GM19324 (cell line): ENCODE measurements around the gene WRAP73.
A peak's percentile ranks its signal among the peaks of the same experiment; 100 is the strongest.

Experiments
- ATAC-seq: cut with Tn5 transposase; IDR thresholded peaks from one replicate; pipeline ENCODE4 v1.9.1; 2021; ENCODE audit warnings: mild to moderate bottlenecking, moderate library complexity; ENCODE audit not compliant: unreplicated experiment, low FRiP score

The WRAP73 gene

DNA sequence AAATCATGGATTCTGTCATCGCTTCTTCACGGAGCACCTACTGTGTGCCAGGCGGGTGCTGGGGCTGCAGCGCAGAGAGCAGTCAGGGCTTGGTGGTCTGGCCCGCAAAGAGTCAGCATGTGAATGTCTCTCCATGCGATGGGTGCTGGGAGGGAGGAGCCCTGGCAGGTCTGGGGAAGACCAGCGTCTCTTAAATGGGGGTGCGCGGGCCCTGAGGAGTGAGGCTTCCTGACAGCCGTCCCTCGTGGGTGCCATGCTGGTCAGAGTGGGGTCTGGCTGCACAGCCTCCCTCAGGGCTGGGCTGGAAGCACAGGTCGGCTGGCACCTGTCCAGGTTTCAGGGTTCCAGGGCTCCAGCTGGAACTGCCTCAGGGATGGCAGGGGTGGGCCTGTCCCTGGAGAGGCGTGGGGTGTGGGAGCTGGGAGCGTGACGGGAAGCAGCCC, 20.9 kb upstream of the WRAP73 start:
- no peak for ATAC-seq

DNA sequence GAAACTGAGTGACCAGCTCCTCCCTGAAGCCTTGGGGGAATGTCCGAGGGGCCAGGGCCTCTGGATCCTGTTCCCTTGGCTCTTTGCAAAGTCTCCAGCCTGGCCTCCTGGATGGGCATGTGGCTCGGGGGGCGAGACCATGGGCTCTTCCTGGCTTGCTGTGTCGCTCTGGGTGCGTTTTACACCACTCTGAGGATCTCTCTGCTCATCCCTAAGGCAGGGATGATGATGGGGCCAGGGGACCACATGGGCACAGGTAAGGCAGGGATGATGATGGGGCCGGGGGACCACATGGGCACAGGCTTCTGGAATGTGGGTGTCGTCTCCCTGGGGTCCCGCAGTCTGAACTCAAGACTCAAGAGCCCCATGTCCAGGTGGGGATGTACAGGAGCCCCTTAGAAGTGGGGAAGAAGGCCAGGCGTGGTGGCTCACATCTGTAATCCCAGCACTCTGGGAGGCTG, 20.1 kb upstream of the WRAP73 start:
- ATAC-seq = no peak

DNA sequence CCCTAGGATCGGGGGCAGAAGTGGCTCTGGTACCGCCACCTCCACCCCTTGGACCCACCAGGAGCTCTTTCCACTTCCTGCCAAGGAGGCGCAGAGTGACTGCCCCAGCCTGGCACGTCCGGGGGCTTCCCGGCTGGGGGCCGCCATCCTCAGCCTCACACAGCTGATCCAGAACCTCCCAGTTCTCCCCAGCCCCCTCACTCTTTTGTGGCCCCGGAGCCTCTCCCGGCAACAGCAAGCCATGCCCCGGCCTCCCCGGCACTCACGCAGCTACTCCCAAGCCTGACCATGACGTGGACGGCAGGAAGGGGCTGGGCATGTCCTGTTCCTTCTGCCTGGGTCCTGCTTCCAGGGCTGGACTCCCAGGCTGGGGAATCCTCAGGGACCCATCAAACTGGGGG, 19.5 kb upstream of the WRAP73 start:
- no peak for ATAC-seq

DNA sequence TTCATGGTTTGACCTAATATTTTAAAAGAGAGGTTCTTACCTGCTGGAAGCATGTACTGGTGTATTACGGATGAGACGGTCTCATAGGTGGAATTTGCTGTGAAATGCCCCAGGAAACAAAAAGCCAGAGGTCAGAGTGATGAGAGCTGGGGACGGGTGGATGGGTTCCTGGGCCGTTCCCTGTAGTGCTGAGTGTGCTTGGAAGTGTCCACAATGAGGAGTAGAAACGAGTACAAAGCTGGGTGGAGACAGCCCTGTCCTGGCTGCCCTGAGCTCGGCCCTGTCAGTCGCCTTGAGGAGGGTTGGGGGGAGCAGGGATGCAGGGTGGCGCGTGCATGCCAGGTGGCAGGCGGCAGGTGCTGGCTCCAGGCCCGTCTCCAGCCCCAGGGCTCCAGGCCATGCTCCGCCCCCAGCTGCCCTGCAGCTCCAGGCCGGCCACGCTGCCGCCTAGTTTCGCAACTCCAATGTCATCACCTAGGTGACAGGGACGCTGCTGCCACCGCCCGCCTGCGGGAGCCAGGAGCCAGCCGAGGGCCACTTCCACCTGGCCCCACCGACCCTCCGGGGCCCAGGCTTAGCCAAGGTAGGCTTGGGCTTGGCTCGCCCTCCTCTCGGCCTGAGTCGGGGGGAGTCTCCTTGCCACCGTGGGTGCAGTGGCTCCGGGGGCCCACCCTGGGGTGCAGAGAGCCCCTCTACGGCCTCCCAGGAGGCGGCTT, 18.8 kb upstream of the WRAP73 start:
- no peak for ATAC-seq

DNA sequence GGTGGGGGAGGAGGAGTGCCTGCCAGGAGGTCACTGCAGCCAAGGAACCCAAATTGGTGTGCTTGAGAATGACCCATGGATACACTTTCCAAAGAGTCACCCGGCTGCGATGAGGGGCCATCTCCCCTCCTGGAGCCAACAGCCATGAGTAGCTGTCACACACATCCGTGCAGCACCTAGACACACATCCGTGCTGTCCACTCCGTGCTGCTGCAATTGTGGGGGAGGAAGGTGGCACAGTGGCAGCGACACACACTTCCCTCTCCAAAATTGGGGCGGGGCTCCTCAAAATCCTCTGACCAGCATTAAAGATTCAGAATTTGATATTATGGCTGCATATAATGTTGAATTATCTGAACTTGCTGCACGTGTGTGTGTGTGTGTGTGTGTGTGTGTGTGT, 18.2 kb upstream of the WRAP73 start:
- ATAC-seq = no peak

DNA sequence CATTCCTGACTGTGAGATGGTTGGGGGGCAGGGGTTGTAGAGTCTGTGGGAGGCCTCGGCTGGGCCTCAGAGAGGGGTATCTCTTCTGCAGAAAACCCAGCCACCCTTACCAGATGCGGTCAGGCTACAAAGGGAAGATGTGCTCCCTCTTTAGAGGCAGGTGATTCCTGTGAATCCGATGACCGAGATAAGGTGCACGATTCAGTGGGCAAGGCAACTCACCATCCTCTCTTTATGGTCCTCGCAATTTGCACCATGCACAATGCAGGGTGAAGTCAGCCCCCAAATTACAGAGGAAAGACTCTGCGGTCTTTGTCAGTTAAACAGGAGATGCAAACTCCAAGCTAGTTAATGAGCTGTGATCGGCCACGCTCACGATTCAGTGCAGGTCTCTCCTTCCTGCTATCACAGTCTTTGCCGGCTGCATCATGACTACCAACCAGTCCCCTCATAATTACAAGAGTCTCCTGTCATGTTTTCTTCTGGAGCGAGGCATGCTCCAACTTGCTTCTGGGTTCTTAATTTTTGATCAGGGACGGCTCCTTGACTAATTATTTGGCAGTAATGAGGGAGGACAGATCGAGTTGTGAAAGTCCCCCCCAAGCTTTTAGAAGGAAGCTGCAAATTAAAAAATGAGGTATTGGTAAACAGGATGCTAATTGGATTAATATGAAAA, 14.9 kb upstream of the WRAP73 start:
- ATAC-seq = no peak

DNA sequence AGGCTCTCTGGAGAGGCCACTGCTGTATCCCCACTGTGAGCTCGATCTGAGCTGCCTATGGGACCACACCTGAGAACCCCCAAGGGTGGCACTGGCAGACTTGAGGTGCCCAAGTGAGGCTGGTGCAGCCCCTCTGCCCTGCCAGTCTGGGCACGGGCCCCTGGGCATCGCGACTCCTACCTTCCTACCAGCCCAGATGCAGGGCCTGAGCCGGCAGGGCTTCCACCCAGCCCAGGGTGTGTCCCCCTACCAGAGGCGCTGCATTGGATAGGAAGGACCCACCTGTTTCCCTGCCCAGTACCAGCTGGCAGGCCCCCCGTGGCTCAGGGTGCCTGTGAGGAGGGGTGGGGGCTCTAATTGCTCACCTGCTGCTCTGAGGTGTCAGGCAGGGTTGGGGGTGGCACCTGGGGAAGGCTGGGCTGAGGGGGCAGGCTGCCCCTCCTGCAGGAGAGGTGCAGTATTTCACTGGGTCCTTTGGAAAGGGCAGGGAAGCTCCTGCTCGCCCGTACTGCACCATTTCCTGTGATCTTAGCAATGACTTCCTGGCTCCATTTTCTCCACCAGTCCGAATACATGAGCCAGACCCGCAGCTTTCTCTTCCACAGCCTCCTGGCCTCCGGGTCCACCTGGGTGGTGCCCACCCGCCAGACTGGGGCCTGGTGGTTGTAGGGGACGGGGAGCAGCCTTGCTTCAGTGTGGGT, 14.2 kb upstream of the WRAP73 start:
- ATAC-seq = no peak

DNA sequence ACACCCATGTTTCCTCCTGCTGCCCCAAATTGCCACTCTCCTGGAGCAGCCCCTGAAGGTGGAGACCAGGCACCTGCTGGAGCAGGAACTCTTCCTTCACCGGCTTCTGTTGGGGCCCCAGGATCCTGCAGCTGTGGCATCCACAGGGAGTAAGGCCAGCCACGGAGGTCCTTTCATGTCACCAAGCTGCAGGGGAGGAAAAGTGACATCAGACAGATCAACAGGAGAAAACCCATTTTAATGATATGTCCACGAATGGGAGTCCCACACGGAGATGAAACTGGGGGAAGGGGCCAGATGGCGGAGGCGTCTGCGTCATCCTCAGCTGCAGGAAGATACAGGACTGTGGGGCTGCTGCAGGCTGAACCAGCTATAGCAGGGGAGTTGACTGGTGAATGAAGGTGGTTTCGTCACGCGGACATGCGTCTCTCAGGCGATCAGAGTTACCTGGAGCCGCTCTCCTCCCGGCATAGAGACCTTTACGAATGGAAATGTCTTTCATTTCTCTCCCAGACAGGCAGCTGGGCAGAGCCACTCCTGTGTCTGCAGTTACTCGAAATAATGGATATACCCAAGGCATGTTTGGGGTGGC, 12.3 kb upstream of the WRAP73 start:
- ATAC-seq = no peak

DNA sequence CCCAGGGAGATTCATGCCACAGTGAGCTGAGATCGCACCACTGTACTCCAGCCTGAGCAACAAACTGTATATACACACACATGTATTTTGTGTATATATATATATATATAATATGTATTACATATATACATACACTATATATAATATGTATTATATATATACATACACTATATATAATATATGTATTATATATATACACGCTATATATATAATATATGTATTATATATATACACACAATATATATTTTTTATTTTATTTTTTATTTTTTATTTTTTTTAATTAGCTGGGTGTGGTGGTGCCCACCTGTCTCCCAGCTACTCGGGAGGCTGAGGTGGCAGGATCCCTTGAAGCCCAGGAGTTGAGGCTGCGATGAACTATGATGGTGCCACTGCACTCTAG, 11.7 kb upstream of the WRAP73 start:
- ATAC-seq = no peak

DNA sequence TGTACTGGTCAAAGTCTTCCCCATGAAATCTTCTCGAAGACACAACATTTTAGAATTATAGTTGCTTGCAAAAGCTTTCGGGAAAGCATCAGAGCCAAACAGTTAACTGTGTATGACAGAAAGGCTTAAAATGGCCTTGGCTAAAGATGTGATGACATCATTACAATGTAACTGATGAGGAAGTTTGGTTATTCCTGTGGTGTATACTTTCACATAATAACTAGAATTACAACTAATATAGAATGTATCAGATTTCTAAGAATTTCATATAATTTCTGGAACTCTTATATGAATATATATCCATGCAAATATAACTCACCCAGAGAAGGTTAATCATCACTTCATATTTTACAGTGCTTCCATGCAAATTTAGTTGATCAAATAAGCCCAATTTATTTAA, 10.8 kb upstream of the WRAP73 start:
- ATAC-seq = no peak

DNA sequence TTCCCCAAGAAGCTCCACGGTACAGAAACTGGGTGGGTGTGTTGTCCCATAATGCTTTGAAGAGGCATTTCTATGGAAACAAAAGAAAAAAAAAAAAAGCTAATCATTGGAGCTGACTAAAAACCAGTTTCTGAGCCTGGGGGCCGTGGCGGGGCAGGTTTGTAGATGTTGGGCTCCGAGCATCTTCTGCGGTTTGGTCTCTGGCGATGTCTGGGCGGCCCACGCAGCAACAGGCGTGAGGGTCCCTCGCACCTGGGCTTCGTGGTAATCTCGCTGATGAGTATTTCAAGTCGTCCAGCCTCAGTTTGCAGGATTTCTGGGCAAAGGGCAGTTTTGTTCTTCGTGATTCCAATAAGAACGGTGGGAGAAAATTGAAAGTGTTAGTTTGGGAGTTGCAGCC, 9.2 kb upstream of the WRAP73 start:
- no peak for ATAC-seq

DNA sequence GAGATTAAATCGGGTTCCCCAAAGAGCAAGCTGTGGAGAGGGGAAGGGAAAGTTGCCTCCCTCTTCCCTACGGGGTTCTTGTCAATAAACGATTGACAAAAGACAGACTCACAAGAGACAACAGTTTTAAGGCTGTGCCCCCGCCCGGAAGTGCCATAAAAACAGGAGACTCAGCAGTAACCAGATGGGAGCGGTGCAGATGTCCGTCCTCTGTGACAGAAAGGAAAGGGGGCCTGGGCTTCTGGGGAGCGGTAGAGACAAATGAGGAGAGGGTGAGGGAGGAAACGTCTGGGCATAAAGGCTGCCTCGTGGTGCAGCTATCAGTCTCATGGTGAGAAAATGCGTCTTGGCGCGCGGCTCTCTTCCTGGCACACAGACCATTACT, 8.3 kb upstream of the WRAP73 start:
- no peak for ATAC-seq

DNA sequence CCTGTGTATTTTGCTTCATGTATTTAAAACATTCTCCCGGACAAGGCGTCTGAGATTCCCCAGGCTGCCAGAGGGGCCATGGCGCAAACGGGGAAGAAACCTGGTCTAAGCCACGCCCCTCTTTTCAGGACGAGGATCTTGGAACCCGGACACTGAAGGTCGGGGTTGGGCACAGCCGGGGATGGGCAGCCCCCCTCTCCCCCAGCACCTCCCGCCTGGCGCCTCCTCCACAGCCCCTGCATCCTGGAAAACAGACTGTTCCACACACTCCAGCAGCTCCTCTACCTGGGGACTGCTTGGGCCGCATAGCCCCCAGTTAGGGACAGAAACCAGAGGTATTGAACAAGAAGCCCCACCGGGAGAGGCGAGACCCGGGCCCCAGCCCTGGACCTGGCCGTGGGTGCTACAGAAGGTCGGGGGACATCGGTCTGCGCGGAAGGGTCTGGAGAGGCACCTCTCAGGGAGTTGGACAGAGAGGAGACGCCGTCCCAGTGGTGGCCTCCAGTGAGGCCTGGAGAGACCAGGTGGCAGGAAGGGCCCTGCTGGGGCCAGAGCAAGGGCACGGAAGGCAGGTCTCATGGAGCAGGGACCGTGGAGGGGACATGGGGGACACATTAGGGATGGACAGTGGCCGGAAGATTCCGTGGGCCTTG, 7.8 kb upstream of the WRAP73 start:
- no peak for ATAC-seq

DNA sequence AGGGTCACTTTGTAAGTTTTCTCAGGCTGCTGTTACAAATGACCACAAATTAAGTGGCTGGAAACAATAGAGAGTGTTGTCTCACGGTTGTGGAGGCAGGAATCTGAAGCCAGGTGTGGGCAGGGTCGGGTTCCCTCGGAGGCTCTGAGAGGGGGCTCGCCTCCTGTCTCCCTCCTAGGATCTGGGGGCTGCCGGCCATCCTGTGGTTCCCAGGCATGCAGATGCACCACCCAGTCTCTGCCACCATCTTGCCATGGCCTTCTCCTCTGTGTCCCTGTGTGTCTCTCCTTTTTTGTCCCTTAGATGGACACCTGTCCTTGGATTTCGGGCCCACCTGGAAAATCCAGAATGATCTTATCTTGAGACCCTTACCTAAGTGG, 7.2 kb upstream of the WRAP73 start:
- no peak for ATAC-seq

DNA sequence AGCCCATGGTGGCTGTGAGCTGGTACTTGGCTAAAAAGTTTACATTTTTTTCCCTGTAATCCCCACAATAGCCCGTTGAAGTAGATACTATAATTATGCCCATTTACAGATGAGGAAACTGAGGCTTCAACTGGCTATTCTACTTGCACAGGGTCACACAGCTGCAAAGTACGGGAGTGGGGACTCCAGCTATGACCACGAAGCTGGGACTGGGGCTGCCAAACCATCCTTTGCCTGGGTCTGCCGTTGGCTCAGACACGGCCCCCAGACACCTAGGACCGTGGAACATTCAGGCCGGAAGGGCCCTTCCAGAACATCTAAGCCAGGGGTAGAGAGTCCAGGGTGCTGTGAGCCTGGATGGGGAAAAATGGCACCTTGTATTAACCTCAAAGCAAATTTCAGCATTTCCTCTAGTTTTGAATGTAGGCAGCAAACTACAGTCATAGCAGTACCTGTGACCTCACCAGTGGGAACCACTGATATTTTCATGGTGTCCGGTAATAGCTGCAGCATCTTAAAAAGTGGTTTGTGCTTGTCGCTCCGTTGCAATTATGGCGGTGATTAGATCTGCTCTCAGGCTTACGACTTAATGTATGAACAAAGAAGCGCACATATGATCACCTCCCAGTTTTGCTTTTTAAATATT, 6.7 kb upstream of the WRAP73 start:
- no peak for ATAC-seq

DNA sequence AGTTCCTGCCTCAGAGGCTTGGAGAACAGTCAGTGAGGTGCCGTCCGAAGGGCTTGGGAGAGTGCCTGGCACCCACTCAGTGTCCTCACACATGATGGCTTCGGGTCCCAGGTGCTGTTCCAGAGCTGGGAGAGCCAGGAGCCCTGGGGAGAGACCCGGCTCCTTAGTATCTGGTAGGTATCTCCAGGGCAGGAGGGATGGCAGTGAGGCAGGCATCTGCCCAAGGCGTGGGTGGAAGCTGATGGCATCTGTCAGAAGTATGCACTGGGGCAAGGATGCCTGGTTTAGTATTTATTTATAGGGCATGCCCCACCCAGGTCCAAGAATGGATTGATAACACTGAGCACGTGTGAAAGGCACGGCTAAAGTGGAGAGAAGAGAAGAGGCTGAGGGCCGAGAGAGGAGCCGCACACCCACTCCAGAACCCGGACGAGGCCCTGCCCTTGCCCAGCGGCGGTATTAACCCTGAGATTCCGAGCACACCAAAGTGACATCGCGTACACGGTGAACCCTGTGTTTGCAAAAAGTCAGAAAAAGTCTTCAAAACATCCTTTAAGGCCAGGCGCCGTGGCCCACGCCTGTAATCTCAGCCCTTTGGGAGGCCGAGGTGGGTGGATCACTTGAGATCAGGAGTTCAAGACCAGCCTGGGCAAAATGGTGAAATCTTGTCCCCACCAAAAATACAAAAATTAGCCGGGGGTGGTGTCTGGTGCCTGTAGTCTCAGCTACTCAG, 4.8 kb upstream of the WRAP73 start:
- no peak for ATAC-seq

DNA sequence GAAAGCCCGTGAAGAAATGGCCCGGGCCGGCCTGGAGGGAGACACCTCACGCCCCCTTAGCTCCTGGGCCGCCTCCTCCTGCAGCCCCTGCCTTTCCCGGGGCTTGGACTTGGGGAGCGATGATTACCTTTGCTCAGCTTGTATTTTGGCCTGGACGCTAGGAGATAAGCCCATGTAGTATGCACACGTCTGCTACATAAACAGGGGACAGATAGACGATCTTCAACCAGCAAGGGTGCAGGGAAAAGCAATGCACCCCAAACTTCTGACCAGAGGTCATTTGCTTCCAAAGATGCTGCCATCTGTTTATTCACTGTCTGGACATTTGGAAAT, 3.3 kb upstream of the WRAP73 start:
- no peak for ATAC-seq

DNA sequence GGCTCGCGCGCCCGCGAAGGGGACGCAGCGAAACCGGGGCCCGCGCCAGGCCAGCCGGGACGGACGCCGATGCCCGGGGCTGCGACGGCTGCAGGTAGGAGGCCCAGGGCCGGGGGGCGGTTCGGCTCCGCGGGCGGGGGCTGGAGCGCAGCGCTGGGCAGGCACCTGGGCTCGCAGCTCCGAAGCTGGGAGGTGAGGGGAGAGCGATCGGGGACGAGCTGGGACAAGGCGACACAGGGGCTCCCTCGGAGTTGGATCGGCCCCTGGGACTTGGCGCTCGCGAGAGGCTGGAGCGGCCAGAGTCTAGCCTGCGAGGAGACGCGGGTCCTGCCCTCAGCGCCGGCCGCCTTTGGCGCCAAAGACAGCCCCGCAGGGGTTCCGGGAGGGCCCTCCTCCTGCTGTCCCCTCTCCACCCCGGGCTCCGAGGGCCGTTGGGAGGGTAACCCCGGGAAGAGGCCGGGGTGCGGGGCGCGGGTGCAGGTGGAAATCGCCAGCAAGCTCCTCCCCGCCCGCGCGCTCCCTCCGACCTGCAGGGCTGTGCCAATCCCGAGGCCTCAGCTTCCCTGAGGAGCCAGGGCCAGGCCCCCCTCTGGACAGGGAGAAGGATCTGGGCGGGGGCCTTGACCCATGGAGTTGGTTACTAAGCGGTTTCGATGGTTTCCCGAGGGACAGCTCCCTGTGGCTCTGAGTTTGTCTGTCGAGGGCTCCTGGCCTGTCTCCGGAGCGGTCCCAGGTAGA, 2.8 kb upstream of the WRAP73 start:
- ATAC-seq = peak; percentile 4

DNA sequence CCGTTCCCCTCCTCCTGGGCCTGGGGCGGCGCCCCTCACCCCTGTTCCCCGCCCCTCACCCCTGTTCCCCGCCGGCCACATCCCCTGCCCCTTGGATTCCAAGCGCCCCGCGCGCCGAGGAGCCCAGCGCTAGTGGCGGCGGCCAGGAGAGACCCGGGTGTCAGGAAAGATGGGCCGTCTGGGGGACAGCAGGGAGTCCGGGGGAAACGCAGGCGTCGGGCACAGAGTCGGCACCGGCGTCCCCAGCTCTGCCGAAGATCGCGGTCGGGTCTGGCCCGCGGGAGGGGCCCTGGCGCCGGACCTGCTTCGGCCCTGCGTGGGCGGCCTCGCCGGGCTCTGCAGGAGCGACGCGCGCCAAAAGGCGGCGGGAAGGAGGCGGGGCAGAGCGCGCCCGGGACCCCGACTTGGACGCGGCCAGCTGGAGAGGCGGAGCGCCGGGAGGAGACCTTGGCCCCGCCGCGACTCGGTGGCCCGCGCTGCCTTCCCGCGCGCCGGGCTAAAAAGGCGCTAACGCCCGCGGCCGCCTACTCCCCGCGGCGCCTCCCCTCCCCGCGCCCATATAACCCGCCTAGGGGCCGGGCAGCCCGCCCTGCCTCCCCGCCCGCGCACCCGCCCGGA, 2.1 kb upstream of the WRAP73 start, which contains the start of gene TP73:
Gene TP73, plus strand, starts transcription at position 587 of the 618 bp plus-strand sequence. CDS start 29,850 bp downstream, outside the sequence.
- ATAC-seq = peak; percentile 34
